T47D (cell line): Measurements from ENCODE around the gene CHCHD3.
"Not testable (repeated sequence)": the region's sequence is repeated elsewhere in the genome, so short reads cannot be mapped to it uniquely, and the experiment has no call there.

Experiments
- DNase-seq, 2 experiments: peaks; one replicate each; pipeline versions ENCODE4 v3.0.0 to v3.0.0-alpha.2; 2011 to 2012; ENCODE audit warnings: low read depth in 1 of 2, low spot score in 1 of 2
- JUND ChIP-seq: IDR thresholded peaks from 2 replicates; pipeline ENCODE4 v1.6.1; 2012; ENCODE audit warnings: low read depth
- in situ Hi-C: cut with HindIII; loops from 2 replicates; pipeline ENCODE4 v1.10.0; 2016; ENCODE audit warnings: low sequenced_read_pairs, low pct_unique_long_range_greater_than_20kb

Gene CHCHD3

GRCh38 chr7:132906193-132906835 is 175.6 kb downstream of the CHCHD3 start:
- no peak for TF ChIP-seq JUND
- in situ Hi-C loops = no loop called here
- DNase-seq = no peak

- DNase-seq, in situ Hi-C loops: not testable (repeated sequence)
Observed at GRCh38 chr7:132905136-132905535, 176.8 kb downstream of the CHCHD3 start.

- DNase-seq = no peak
- in situ Hi-C loops = no loop called here
- TF ChIP-seq JUND = no peak
Observed at GRCh38 chr7:132904209-132904608, 177.7 kb downstream of the CHCHD3 start.

- in situ Hi-C loops, DNase-seq: not testable (repeated sequence)
Observed at GRCh38 chr7:132902294-132902693, 179.6 kb downstream of the CHCHD3 start.

GRCh38 chr7:132901241-132901640 is 180.6 kb downstream of the CHCHD3 start:
- TF ChIP-seq JUND = no peak
- no peak for DNase-seq
- in situ Hi-C loops = no loop called here

- TF ChIP-seq JUND = no peak
- in situ Hi-C loops = no loop called here
- peak in 1 of 2 experiments; percentile 4 for DNase-seq
Observed at GRCh38 chr7:132899833-132900232, 182.1 kb downstream of the CHCHD3 start.

- in situ Hi-C loops, DNase-seq: not testable (repeated sequence)
Observed at GRCh38 chr7:132898641-132899175, 183.2 kb downstream of the CHCHD3 start.

- DNase-seq = no peak
- in situ Hi-C loops = no loop called here
- no peak for TF ChIP-seq JUND
Observed at GRCh38 chr7:132897093-132897687, 184.7 kb downstream of the CHCHD3 start.

- DNase-seq = no peak
- in situ Hi-C loops = no loop called here
- no peak for TF ChIP-seq JUND
Observed at GRCh38 chr7:132895231-132895630, 186.7 kb downstream of the CHCHD3 start.

- in situ Hi-C loops = no loop called here
- DNase-seq = no peak
- no peak for TF ChIP-seq JUND
Observed at GRCh38 chr7:132893560-132893959, 188.3 kb downstream of the CHCHD3 start.

GRCh38 chr7:132892744-132893143 is 189.1 kb downstream of the CHCHD3 start:
- DNase-seq, in situ Hi-C loops: not testable (repeated sequence)

- no peak for TF ChIP-seq JUND
- DNase-seq = no peak
- in situ Hi-C loops = no loop called here
Observed at GRCh38 chr7:132891554-132891953, 190.3 kb downstream of the CHCHD3 start.

- TF ChIP-seq JUND = no peak
- no peak for DNase-seq
- in situ Hi-C loops = no loop called here
Observed at GRCh38 chr7:132882714-132883428, 199.0 kb downstream of the CHCHD3 start.

GRCh38 chr7:132881317-132881716 is 200.6 kb downstream of the CHCHD3 start:
- no peak for DNase-seq
- in situ Hi-C loops = no loop called here
- no peak for TF ChIP-seq JUND
